ENCODE measurements around the gene RBX1.
"Not testable (repeated sequence)": the region's sequence is repeated elsewhere in the genome, so short reads cannot be mapped to it uniquely, and the experiment has no call there.

Gene RBX1

GRCh38 chr22:40950962-40951794, at the start of gene RBX1:
Gene RBX1, plus strand, starts transcription at chr22:40951378. Its CDS starts 21 bp downstream, at chr22:40951399.
- peak; percentile 99 for DNase-seq (ENCODE audit: low read depth, low spot score)

- DNase-seq (ENCODE audit: low read depth, low spot score): no peak
Observed at GRCh38 chr22:40904101-40904500, 47.1 kb upstream of the RBX1 start.

- DNase-seq (ENCODE audit: low read depth, low spot score): no peak
Observed at GRCh38 chr22:40908895-40909294, 42.3 kb upstream of the RBX1 start.

GRCh38 chr22:40911772-40912171, 39.4 kb upstream of the RBX1 start:
- no peak for DNase-seq (ENCODE audit: low read depth, low spot score)

- not testable (repeated sequence) for DNase-seq (ENCODE audit: low read depth, low spot score)
Observed at GRCh38 chr22:40912987-40913386, 38.2 kb upstream of the RBX1 start.

- DNase-seq (ENCODE audit: low read depth, low spot score): no peak
Observed at GRCh38 chr22:40919446-40919845, 31.7 kb upstream of the RBX1 start.

GRCh38 chr22:40920526-40920925, 30.7 kb upstream of the RBX1 start:
- DNase-seq (ENCODE audit: low read depth, low spot score): no peak

- peak; percentile 6 for DNase-seq (ENCODE audit: low read depth, low spot score)
Observed at GRCh38 chr22:40922484-40923303, 28.5 kb upstream of the RBX1 start.

- DNase-seq (ENCODE audit: low read depth, low spot score): peak; percentile 11
Observed at GRCh38 chr22:40928657-40929056, 22.5 kb upstream of the RBX1 start.

GRCh38 chr22:40932396-40932795, 18.8 kb upstream of the RBX1 start:
- DNase-seq (ENCODE audit: low read depth, low spot score): no peak

- no peak for DNase-seq (ENCODE audit: low read depth, low spot score)
Observed at GRCh38 chr22:40939202-40939601, 12.0 kb upstream of the RBX1 start.

- no peak for DNase-seq (ENCODE audit: low read depth, low spot score)
Observed at GRCh38 chr22:40951795-40952605, 822 bp downstream of the RBX1 start.

GRCh38 chr22:40953471-40953870, 2.3 kb downstream of the RBX1 start:
- DNase-seq (ENCODE audit: low read depth, low spot score): no peak

GRCh38 chr22:40954113-40954512, 2.9 kb downstream of the RBX1 start:
- no peak for DNase-seq (ENCODE audit: low read depth, low spot score)

- no peak for DNase-seq (ENCODE audit: low read depth, low spot score)
Observed at GRCh38 chr22:40955571-40955970, 4.4 kb downstream of the RBX1 start.

GRCh38 chr22:40957601-40958000, 6.4 kb downstream of the RBX1 start:
- DNase-seq (ENCODE audit: low read depth, low spot score): no peak

- no peak for DNase-seq (ENCODE audit: low read depth, low spot score)
Observed at GRCh38 chr22:40958299-40958698, 7.1 kb downstream of the RBX1 start.

GRCh38 chr22:40960145-40960544, 9.0 kb downstream of the RBX1 start:
- no peak for DNase-seq (ENCODE audit: low read depth, low spot score)

GRCh38 chr22:40965936-40966725, 15.0 kb downstream of the RBX1 start:
- DNase-seq (ENCODE audit: low read depth, low spot score): no peak

- no peak for DNase-seq (ENCODE audit: low read depth, low spot score)
Observed at GRCh38 chr22:40966726-40967085, 15.5 kb downstream of the RBX1 start.

- DNase-seq (ENCODE audit: low read depth, low spot score): no peak
Observed at GRCh38 chr22:40967111-40967760, 16.1 kb downstream of the RBX1 start.
